Upper lobe of right lung (tissue), 1 donor: ENCODE results near the gene NT5DC3. TPM values are rescaled to one million over a fixed set of nuclear protein-coding genes. Genes with fewer than 3 reads are reported as not detected.
A peak's percentile ranks its signal among the peaks of the same experiment; 100 is the strongest.

Source experiments
- ATAC-seq: fragments of 200-7000 bp; cut with Tn5 transposase; one replicate; pipeline ENCODE4 v1.9.1; 2020; ENCODE audit warnings: mild to moderate bottlenecking, moderate library complexity
- DNase-seq: peaks from one replicate; pipeline ENCODE4 v3.0.0-alpha.2; 2020
- H3K27ac ChIP-seq: fragments of 200-600 bp; one replicate; pipeline ENCODE4 v1.8.0; 2022
- H3K27me3 ChIP-seq: fragments of 200-600 bp; one replicate; pipeline ENCODE4 v1.8.0; 2022; ENCODE audit warnings: mild to moderate bottlenecking
- H3K36me3 ChIP-seq: fragments of 200-600 bp; one replicate; pipeline ENCODE4 v1.8.0; 2022
- H3K4me1 ChIP-seq: fragments of 200-600 bp; one replicate; pipeline ENCODE4 v1.8.0; 2022
- H3K4me3 ChIP-seq: fragments of 200-600 bp; one replicate; pipeline ENCODE4 v1.8.0; 2022; ENCODE audit warnings: mild to moderate bottlenecking
- H3K9me3 ChIP-seq: fragments of 200-600 bp; one replicate; pipeline ENCODE4 v1.8.0; 2022
- intact Hi-C: fragments of 100-400 bp; cut with DNase I; formaldehyde crosslinking; loops from one replicate; pipeline ENCODE4 v1.11.0; 2022
- total RNA-seq: library from RNA; stranded (reverse); fragmentation: NEBNext Ultra II Directional; extraction: Animal tissue kit (Norgen Biotek cat#: 25700); gene quantifications from one replicate; pipeline ENCODE4 v1.2.1, GENCODE V29; 2021
- TF ChIP-seq, protein P1 (sequence below): fragments of 200-600 bp; IDR thresholded peaks from one replicate; pipeline ENCODE4 v1.8.0; 2022; ENCODE audit warnings: antibody characterized with exemption
- donor health status: DM: no; HTN: yes; CAD: no; lungs with severe emphysema.

The NT5DC3 gene
- total RNA-seq, 1 donor from 2014 or later, result 6.5 TPM

DNA sequence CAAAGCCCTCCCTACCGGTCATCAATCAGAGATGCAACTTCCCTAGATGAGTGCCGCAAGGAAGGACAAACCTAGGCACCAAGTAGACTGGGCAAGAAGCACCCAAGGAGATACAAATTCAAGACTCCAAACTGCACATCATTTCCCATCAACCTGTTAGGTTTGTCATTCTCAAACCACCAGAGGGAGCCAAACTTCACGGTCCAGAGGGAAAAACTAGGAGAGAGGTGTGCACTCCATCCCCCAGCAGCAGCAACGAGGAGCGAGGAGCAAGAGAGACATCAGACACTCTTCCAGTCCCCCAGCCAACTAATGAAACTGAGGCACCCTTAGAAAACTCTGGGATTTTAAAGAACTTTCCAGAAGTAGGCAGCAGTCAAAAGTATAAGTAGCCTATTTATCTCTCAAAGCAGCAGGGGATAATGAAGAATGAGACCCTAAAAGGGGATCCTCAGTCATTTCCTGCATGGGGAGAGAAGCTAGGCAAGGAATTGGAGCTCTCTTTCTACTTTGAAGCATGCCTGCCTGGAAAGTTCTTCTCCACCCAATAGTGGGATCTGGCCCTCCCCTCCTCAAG, 37.0 kb upstream of the NT5DC3 start:
- Histone ChIP-seq H3K4me1 (no peaks in the 10 kb centered on the region), H3K4me3 (no peak overlapping the region), H3K9me3 (no peaks in the 10 kb centered on the region), H3K27ac (no peak overlapping the region), H3K27me3 (no peaks in the 10 kb centered on the region), H3K36me3 (no peaks in the 10 kb centered on the region)
- TF ChIP-seq, protein P1, sequence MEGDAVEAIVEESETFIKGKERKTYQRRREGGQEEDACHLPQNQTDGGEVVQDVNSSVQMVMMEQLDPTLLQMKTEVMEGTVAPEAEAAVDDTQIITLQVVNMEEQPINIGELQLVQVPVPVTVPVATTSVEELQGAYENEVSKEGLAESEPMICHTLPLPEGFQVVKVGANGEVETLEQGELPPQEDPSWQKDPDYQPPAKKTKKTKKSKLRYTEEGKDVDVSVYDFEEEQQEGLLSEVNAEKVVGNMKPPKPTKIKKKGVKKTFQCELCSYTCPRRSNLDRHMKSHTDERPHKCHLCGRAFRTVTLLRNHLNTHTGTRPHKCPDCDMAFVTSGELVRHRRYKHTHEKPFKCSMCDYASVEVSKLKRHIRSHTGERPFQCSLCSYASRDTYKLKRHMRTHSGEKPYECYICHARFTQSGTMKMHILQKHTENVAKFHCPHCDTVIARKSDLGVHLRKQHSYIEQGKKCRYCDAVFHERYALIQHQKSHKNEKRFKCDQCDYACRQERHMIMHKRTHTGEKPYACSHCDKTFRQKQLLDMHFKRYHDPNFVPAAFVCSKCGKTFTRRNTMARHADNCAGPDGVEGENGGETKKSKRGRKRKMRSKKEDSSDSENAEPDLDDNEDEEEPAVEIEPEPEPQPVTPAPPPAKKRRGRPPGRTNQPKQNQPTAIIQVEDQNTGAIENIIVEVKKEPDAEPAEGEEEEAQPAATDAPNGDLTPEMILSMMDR, result peak; percentile 69
- no peak for DNase-seq
- ATAC-seq, result peak; percentile 91
- intact Hi-C loops, result no loop called here

GRCh38 chr12:103877288-103877687, 36.3 kb upstream of the NT5DC3 start:
- Histone ChIP-seq H3K4me3 (no peak overlapping the region), H3K27me3 (no peaks in the 10 kb centered on the region)
- TF ChIP-seq, protein P1, result no peak

GRCh38 chr12:103875666-103876065, 34.6 kb upstream of the NT5DC3 start:
- TF ChIP-seq, protein P1, result no peak

More at GRCh38 chr12:103877288-103877687, 36.3 kb upstream of the NT5DC3 start:
- ATAC-seq (no peak), DNase-seq (no peak)
- Histone ChIP-seq H3K27ac (no peak overlapping the region), H3K4me1 (no peaks in the 10 kb centered on the region), H3K9me3 (no peaks in the 10 kb centered on the region), H3K36me3 (no peaks in the 10 kb centered on the region)
- intact Hi-C loops, result no loop called here

DNA sequence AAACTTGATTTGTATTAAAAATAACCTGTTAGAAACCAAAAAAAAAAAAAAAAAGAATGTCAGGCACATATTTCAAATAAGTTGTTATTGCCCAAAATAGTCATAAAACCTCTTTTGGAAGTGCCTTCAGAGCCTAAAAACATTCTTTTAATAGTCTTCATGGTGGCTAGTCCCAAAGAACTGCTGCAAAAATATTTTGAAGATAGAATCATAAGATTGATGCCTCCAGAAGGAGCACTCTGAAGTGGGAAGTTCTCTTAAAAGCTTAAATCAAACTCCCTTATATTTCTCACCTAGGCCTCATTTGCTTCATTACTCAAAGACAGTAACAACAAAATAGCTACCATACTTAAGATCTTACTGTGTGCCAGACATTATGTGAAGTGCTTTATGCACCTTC, 27.2 kb upstream of the NT5DC3 start:
- H3K4me1 ChIP-seq, result no peaks in the 10 kb centered on the region
- no peak for DNase-seq
- no peaks in the 10 kb centered on the region for H3K9me3 ChIP-seq
- intact Hi-C loops, result no loop called here
- H3K4me3 ChIP-seq, result no peak overlapping the region
- H3K27me3 ChIP-seq, result no peaks in the 10 kb centered on the region
- no peak for ATAC-seq
- H3K27ac ChIP-seq, result no peak overlapping the region
- H3K36me3 ChIP-seq, result no peaks in the 10 kb centered on the region
- TF ChIP-seq, protein P1, result no peak

More at GRCh38 chr12:103875666-103876065, 34.6 kb upstream of the NT5DC3 start:
- no peak for DNase-seq
- no peaks in the 10 kb centered on the region for H3K9me3 ChIP-seq
- H3K36me3 ChIP-seq, result no peaks in the 10 kb centered on the region
- no peaks in the 10 kb centered on the region for H3K27me3 ChIP-seq
- H3K4me1 ChIP-seq, result no peaks in the 10 kb centered on the region
- no peak for ATAC-seq
- intact Hi-C loops, result no loop called here
- H3K27ac ChIP-seq, result no peak overlapping the region
- H3K4me3 ChIP-seq, result no peak overlapping the region

DNA sequence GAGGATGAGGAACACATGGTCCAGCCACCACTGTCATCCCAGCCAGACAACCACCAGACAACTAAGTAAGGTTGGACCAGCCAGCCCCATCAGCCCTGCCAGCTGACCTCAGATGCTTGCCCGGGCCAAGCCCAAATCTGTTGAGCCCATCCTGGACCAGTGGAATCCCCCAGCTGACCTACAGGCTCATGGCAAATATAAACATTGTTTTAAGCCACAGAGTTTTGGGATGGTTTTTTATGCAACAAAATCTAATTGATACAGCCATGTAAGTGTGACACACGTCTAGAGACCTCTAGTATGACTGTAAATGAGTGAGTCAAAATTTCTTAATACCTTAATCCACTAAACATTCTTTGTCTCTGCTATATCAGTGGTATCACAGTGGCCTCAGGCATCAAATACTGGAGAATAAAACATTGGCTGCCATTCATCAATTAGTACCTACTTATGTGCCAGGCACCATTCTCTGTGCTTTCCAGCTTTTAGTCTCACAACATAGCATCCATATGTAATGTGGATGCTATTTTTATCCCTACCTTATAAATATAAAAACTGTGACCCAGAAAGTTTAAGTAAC, 24.2 kb upstream of the NT5DC3 start:
- H3K4me3 ChIP-seq, result no peak overlapping the region
- ATAC-seq, result no peak
- DNase-seq, result no peak
- intact Hi-C loops, result no loop called here
- H3K27ac ChIP-seq, result no peak overlapping the region
- H3K9me3 ChIP-seq, result no peaks in the 10 kb centered on the region
- H3K36me3 ChIP-seq, result no peaks in the 10 kb centered on the region
- TF ChIP-seq, protein P1, result no peak
- H3K4me1 ChIP-seq, result no peaks in the 10 kb centered on the region
- H3K27me3 ChIP-seq, result no peaks in the 10 kb centered on the region
